Fibroblast of skin of left biceps (primary cell): ENCODE data around the gene AZIN2.
"Not testable (repeated sequence)": the region's sequence is repeated elsewhere in the genome, so short reads cannot be mapped to it uniquely, and the experiment has no call there.

Source experiments
- DNase-seq, 2 experiments: peaks; one replicate each; pipeline ENCODE4 v3.0.0-alpha.2; 2013; ENCODE audit warnings: low read depth in 2 of 2

The AZIN2 gene

GRCh38 chr1:33094971-33095604 is 14.1 kb downstream of the AZIN2 start:
- peak in 1 of 2 experiments; percentile 35 for DNase-seq

- no peak for DNase-seq
These were observed 15.5 kb downstream of the AZIN2 start for GRCh38 chr1:33096363-33097005.

- DNase-seq = no peak
These were observed 16.2 kb downstream of the AZIN2 start for GRCh38 chr1:33097137-33097611.

- no peak for DNase-seq
These were observed 16.8 kb downstream of the AZIN2 start for GRCh38 chr1:33097762-33098161.

GRCh38 chr1:33098371-33098770 is 17.4 kb downstream of the AZIN2 start:
- peak; percentile 68 to 69 for DNase-seq

- peak; percentile 100 for DNase-seq
These were observed 18.6 kb downstream of the AZIN2 start for GRCh38 chr1:33099290-33100118.

GRCh38 chr1:33100119-33100415 is 19.1 kb downstream of the AZIN2 start:
- DNase-seq = not testable (repeated sequence)

- no peak for DNase-seq
These were observed 29.5 kb downstream of the AZIN2 start for GRCh38 chr1:33110477-33110876.

- DNase-seq = no peak
These were observed 31.0 kb downstream of the AZIN2 start for GRCh38 chr1:33111965-33112364.

GRCh38 chr1:33117440-33118085 is 36.6 kb downstream of the AZIN2 start:
- DNase-seq = no peak

GRCh38 chr1:33118274-33118673 is 37.3 kb downstream of the AZIN2 start:
- DNase-seq = no peak

- DNase-seq = no peak
These were observed 38.1 kb downstream of the AZIN2 start for GRCh38 chr1:33119050-33119449.

GRCh38 chr1:33119532-33120217 is 38.7 kb downstream of the AZIN2 start:
- no peak for DNase-seq

- no peak for DNase-seq
These were observed 39.7 kb downstream of the AZIN2 start for GRCh38 chr1:33120436-33121231.

GRCh38 chr1:33121728-33122127 is 40.8 kb downstream of the AZIN2 start:
- no peak for DNase-seq

GRCh38 chr1:33122483-33123178 is 41.7 kb downstream of the AZIN2 start:
- DNase-seq = no peak

GRCh38 chr1:33123266-33123665 is 42.3 kb downstream of the AZIN2 start:
- DNase-seq = no peak

GRCh38 chr1:33124647-33125046 is 43.7 kb downstream of the AZIN2 start:
- DNase-seq = not testable (repeated sequence)

- no peak for DNase-seq
These were observed 45.6 kb downstream of the AZIN2 start for GRCh38 chr1:33126411-33127000.
